SK-N-MC (cell line): ENCODE results near the gene BCAS2.

ENCODE experiments used
- EZH2 ChIP-seq: fragments of 200-600 bp; sonication (generic); IDR thresholded peaks from one replicate; pipeline ENCODE4 v1.6.1; 2017; ENCODE audit warnings: antibody characterized with exemption
- FOXP2 ChIP-seq: optimal IDR thresholded peaks from 2 replicates; pipeline ENCODE3; 2011; ENCODE audit warnings: mild to moderate bottlenecking, moderate library complexity; ENCODE audit not compliant: insufficient read depth; ENCODE audit errors: extremely low read length, control extremely low read depth
- POLR2AphosphoS5 ChIP-seq: IDR thresholded peaks from 2 replicates; pipeline ENCODE4 v1.6.1; 2012; ENCODE audit warnings: mild to moderate bottlenecking, low read depth, low read length, borderline replicate concordance

DNA sequence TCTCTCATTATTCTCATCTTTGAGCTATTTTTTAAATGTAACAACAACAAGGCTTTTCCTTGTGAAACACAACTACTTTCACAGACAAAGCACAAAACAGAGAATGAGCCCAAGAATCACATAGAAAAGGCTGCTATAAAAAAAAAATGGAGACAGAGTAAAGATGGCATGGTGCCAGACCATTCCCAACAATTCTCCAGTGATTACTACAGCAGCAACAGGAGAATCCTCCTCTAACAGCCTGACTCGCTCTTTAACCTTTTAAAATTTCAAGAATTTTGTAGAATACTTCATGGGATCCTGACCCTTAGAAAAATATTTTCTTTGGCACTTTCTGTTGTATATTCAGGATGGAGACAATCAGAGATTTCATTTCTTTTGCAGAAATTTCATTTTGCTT, 3.8 kb upstream of the BCAS2 start:
- no peak for TF ChIP-seq EZH2
- TF ChIP-seq POLR2AphosphoS5, result no peak
- no peak for TF ChIP-seq FOXP2
